Measurements from ENCODE around the gene MCCC1. TPM values are rescaled to one million over a fixed set of nuclear protein-coding genes. Genes with fewer than 3 reads are reported as not detected.

The MCCC1 gene
- total RNA-seq, 2 donors from 2014 or later = 34.7 to 34.8 TPM

DNA sequence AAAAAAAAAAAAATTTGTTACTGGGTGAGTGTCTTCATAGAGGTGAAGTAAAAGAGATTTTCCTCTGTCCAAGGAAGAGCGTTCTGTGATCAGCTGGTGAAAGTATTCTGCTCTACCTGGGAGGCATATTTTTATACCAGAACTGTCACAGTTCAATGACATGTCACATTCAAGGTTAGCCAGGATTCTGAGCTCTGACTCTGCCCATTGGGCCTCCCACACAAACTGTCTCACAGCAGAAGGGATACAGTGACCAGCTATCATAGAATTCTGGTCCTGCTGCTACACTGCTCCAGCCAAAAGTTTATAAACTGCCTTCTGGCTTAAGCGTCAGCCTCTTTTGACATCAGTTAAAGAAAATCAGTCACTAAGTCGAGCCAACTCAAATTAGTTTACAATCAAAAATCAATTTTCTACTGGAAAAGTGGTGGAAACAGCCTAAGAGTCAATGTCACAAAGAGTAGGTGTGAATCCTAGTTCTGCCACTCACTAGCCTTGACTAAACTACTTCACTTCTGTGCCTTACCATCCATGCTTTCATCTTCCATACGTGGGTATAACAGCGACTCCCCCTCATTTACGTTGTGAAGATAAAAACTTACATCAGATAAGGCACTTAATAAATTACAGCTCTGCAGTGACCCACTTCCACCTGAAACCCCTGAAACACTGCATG lies 66.3 kb downstream of the MCCC1 start:
- H3K9ac ChIP-seq (ENCODE audit: extremely low read depth, low read length, poor library complexity, severe bottlenecking) = no peak overlapping the region
- Mint-ChIP-seq H3K27me3 (ENCODE audit: insufficient read depth) (no peaks in the 10 kb centered on the region), H3K4me3 (no peak overlapping the region), H3K36me3 (ENCODE audit: low read depth) (peaks cover 72% of the 10 kb centered on the region), H3K9me3 (no peaks in the 10 kb centered on the region), H3K27ac (no peak overlapping the region), H3K4me1 (no peaks in the 10 kb centered on the region)
- 86 to 92% methylated on average over 5 to 6 of the region's 6 CpGs for WGBS, 2 experiments (ENCODE audit: insufficient coverage in 1 of 2, insufficient read length in 1 of 2)
- H3K27ac ChIP-seq (ENCODE audit: low read depth, low read length) = no peak overlapping the region
- H3K4me3 ChIP-seq (ENCODE audit: low read length) = no peak overlapping the region
- H3K4me1 ChIP-seq (ENCODE audit: control insufficient read depth, insufficient read depth, low read length) = no peaks in the 10 kb centered on the region
- peaks cover 9% of the 10 kb centered on the region for H3K9me3 ChIP-seq (ENCODE audit: control insufficient read depth, low read length)
- peaks cover 51% of the 10 kb centered on the region for H3K36me3 ChIP-seq (ENCODE audit: control insufficient read depth, insufficient read depth, low read length)
- TF ChIP-seq, protein P1, sequence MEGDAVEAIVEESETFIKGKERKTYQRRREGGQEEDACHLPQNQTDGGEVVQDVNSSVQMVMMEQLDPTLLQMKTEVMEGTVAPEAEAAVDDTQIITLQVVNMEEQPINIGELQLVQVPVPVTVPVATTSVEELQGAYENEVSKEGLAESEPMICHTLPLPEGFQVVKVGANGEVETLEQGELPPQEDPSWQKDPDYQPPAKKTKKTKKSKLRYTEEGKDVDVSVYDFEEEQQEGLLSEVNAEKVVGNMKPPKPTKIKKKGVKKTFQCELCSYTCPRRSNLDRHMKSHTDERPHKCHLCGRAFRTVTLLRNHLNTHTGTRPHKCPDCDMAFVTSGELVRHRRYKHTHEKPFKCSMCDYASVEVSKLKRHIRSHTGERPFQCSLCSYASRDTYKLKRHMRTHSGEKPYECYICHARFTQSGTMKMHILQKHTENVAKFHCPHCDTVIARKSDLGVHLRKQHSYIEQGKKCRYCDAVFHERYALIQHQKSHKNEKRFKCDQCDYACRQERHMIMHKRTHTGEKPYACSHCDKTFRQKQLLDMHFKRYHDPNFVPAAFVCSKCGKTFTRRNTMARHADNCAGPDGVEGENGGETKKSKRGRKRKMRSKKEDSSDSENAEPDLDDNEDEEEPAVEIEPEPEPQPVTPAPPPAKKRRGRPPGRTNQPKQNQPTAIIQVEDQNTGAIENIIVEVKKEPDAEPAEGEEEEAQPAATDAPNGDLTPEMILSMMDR (conservative IDR thresholded peaks at IDR 0.05) = no peak
- H3K27me3 ChIP-seq (ENCODE audit: control insufficient read depth, insufficient read depth, low read length, poor library complexity, severe bottlenecking) = no peaks in the 10 kb centered on the region
- no peak for DNase-seq

DNA sequence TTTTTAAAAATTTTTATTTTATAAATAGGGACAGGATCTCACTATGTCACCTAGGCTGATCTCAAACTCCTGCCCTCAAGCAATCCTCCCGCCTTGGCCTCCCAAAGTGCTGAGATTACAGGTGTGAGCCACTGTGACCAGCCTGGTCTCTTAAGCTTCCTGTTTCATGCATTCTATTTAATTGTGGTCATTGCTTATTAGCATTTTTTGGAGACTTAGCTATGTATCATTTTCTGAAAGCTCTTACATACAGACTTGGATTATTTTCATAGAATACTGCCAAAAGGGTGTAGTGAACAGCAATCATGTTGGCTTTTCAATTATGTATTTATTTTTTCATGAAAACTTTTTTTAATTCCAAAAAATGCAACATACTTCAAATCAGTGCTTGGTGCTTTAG lies 67.5 kb downstream of the MCCC1 start:
- TF ChIP-seq, protein P1 (conservative IDR thresholded peaks at IDR 0.05) = no peak
- H3K9me3 Mint-ChIP-seq = no peaks in the 10 kb centered on the region
- no peak overlapping the region for H3K4me3 Mint-ChIP-seq

DNA sequence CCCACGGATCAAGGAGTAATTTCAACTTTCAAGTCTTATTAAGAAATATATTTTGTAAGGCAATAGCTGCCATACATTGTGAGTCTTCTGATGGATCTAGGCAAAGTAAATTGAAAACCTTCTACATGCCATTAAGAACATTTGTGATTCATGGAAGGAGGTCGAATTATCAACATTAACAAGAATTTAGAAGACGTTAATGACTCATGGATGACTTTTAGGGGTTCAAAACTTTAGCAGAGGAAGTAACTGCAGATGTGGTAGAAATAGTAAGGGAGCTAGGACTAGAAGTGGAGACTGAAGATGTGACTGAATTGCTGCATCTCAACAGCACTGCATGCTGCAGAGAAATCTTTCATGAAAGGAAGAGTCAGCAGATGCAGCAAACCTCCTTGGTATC lies 70.9 kb downstream of the MCCC1 start:
- DNase-seq = no peak
- Histone ChIP-seq H3K4me1 (ENCODE audit: control insufficient read depth, insufficient read depth, low read length) (no peaks in the 10 kb centered on the region), H3K36me3 (ENCODE audit: control insufficient read depth, insufficient read depth, low read length) (peaks cover 45% of the 10 kb centered on the region), H3K27me3 (ENCODE audit: control insufficient read depth, insufficient read depth, low read length, poor library complexity, severe bottlenecking) (no peaks in the 10 kb centered on the region), H3K9ac (ENCODE audit: extremely low read depth, low read length, poor library complexity, severe bottlenecking) (no peak overlapping the region), H3K27ac (ENCODE audit: low read depth, low read length) (no peak overlapping the region), H3K4me3 (ENCODE audit: low read length) (no peak overlapping the region), H3K9me3 (ENCODE audit: control insufficient read depth, low read length) (peaks cover 14% of the 10 kb centered on the region)
- TF ChIP-seq, protein P1 (conservative IDR thresholded peaks at IDR 0.05) = no peak
- Mint-ChIP-seq H3K4me3 (no peak overlapping the region), H3K36me3 (ENCODE audit: low read depth) (peaks cover 60% of the 10 kb centered on the region), H3K27me3 (ENCODE audit: insufficient read depth) (no peaks in the 10 kb centered on the region), H3K4me1 (no peaks in the 10 kb centered on the region), H3K9me3 (no peaks in the 10 kb centered on the region), H3K27ac (no peak overlapping the region)
- WGBS, 2 experiments (ENCODE audit: insufficient coverage in 1 of 2, insufficient read length in 1 of 2) = 93 to 96% methylated on average over 2 to 3 of the region's 3 CpGs

More for the DNA sequence above, 67.5 kb downstream of the MCCC1 start:
- Mint-ChIP-seq H3K27ac (no peak overlapping the region), H3K27me3 (ENCODE audit: insufficient read depth) (no peaks in the 10 kb centered on the region), H3K4me1 (no peaks in the 10 kb centered on the region), H3K36me3 (ENCODE audit: low read depth) (peaks cover 71% of the 10 kb centered on the region)
- no peak overlapping the region for H3K4me3 ChIP-seq (ENCODE audit: low read length)
- H3K27me3 ChIP-seq (ENCODE audit: control insufficient read depth, insufficient read depth, low read length, poor library complexity, severe bottlenecking) = no peaks in the 10 kb centered on the region
- 94 to 100% methylated on average over 1 of the region's 1 CpG for WGBS, 2 experiments (ENCODE audit: insufficient coverage in 1 of 2, insufficient read length in 1 of 2)
- no peak overlapping the region for H3K9ac ChIP-seq (ENCODE audit: extremely low read depth, low read length, poor library complexity, severe bottlenecking)
- peaks cover 41% of the 10 kb centered on the region for H3K36me3 ChIP-seq (ENCODE audit: control insufficient read depth, insufficient read depth, low read length)
- DNase-seq = no peak
- peaks cover 14% of the 10 kb centered on the region for H3K9me3 ChIP-seq (ENCODE audit: control insufficient read depth, low read length)
- no peak overlapping the region for H3K27ac ChIP-seq (ENCODE audit: low read depth, low read length)
- H3K4me1 ChIP-seq (ENCODE audit: control insufficient read depth, insufficient read depth, low read length) = no peaks in the 10 kb centered on the region

Data from endodermal cell (in vitro differentiated cells).